Endometrial microvascular endothelial cells (primary cell): Measurements from ENCODE around the gene CNOT11. TPM values are rescaled to one million over a fixed set of nuclear protein-coding genes. Genes with fewer than 3 reads are reported as not detected.

Experiments
- in situ Hi-C: cut with HindIII; loops from 2 replicates; pipeline ENCODE4 v1.10.0; 2017; ENCODE audit warnings: low sequenced_read_pairs, low pct_unique_long_range_greater_than_20kb; ENCODE audit errors: inconsistent ontology term
- total RNA-seq: library from RNA; depleted of rRNA; stranded (reverse); fragments of >200 nt; gene quantifications from one replicate; pipeline ENCODE4 v1.2.3, GENCODE V29; 2015; ENCODE audit errors: inconsistent ontology term

CNOT11 gene
- total RNA-seq, 1 donor from 2014 or later: 50.9 TPM

GRCh38 chr2:101270700-101271259 is 18.1 kb downstream of the CNOT11 start:
- in situ Hi-C loops: no loop called here

GRCh38 chr2:101272045-101272784 is 19.5 kb downstream of the CNOT11 start:
- in situ Hi-C loops: no loop called here

- in situ Hi-C loops: no loop called here
Observed at GRCh38 chr2:101273056-101273455, 20.4 kb downstream of the CNOT11 start.

GRCh38 chr2:101274142-101274541 is 21.5 kb downstream of the CNOT11 start:
- in situ Hi-C loops: no loop called here

- in situ Hi-C loops: no loop called here
Observed at GRCh38 chr2:101277111-101277510, 24.4 kb downstream of the CNOT11 start.

- in situ Hi-C loops: no loop called here
Observed at GRCh38 chr2:101278925-101279324, 26.2 kb downstream of the CNOT11 start.

GRCh38 chr2:101281482-101281881 is 28.8 kb downstream of the CNOT11 start:
- in situ Hi-C loops: no loop called here

GRCh38 chr2:101282980-101283379 is 30.3 kb downstream of the CNOT11 start:
- in situ Hi-C loops: no loop called here

GRCh38 chr2:101286684-101287083 is 34.0 kb downstream of the CNOT11 start:
- in situ Hi-C loops: no loop called here

- in situ Hi-C loops: no loop called here
Observed at GRCh38 chr2:101287303-101287702, 34.6 kb downstream of the CNOT11 start.

GRCh38 chr2:101290711-101291110 is 38.0 kb downstream of the CNOT11 start:
- in situ Hi-C loops: no loop called here

- in situ Hi-C loops: no loop called here
Observed at GRCh38 chr2:101291973-101292372, 39.3 kb downstream of the CNOT11 start.

GRCh38 chr2:101293544-101293943 is 40.9 kb downstream of the CNOT11 start:
- in situ Hi-C loops: no loop called here

GRCh38 chr2:101294861-101295260 is 42.2 kb downstream of the CNOT11 start:
- in situ Hi-C loops: no loop called here

- in situ Hi-C loops: no loop called here
Observed at GRCh38 chr2:101295895-101296294, 43.2 kb downstream of the CNOT11 start.

GRCh38 chr2:101296371-101296770 is 43.7 kb downstream of the CNOT11 start:
- in situ Hi-C loops: no loop called here

GRCh38 chr2:101297383-101297782 is 44.7 kb downstream of the CNOT11 start:
- in situ Hi-C loops: no loop called here

GRCh38 chr2:101299604-101300003 is 46.9 kb downstream of the CNOT11 start:
- in situ Hi-C loops: no loop called here

- in situ Hi-C loops: no loop called here
Observed at GRCh38 chr2:101300164-101300563, 47.5 kb downstream of the CNOT11 start.

GRCh38 chr2:101300836-101301235 is 48.1 kb downstream of the CNOT11 start:
- in situ Hi-C loops: no loop called here

GRCh38 chr2:101302016-101302415 is 49.3 kb downstream of the CNOT11 start:
- in situ Hi-C loops: no loop called here
